OCI-LY1 (cell line): Measurements from ENCODE around the gene ADGRG3.

Experiments
- CTCF ChIP-seq: fragments of 200-600 bp; sonication (generic), shearing (Covaris generic); IDR thresholded peaks from 2 replicates; pipeline ENCODE4 v1.5.1; 2017; ENCODE audit warnings: mild to moderate bottlenecking, antibody characterized with exemption, low read length, moderate library complexity, mixed read lengths
- EZH2 ChIP-seq: fragments of 200-600 bp; sonication (generic), shearing (Covaris generic); IDR thresholded peaks from 2 replicates; pipeline ENCODE4 v1.8.0; 2017; ENCODE audit warnings: borderline replicate concordance, mixed run types, mild to moderate bottlenecking, antibody characterized with exemption, low read length, moderate library complexity, mixed read lengths

GRCh38 chr16:57687363-57687929, 19.3 kb downstream of the ADGRG3 start:
- no peak for TF ChIP-seq CTCF
- TF ChIP-seq EZH2: no peak
